GM19099 (cell line): ENCODE data around the gene ARPC4.

Experiments used
- POLR2A ChIP-seq: IDR thresholded peaks from 3 replicates; pipeline ENCODE4 v1.6.1; 2011; ENCODE audit warnings: low read depth; ENCODE audit not compliant: insufficient read length; ENCODE audit errors: extremely low read depth

ARPC4 gene

GRCh38 chr3:9792405-9793160 is at the start of gene ARPC4, which contains the start of gene TADA3:
ARPC4 (plus strand) TSS chr3:9793082; CDS start chr3:9793122, 40 bp downstream.
TADA3 (minus strand) TSS chr3:9792473; CDS start chr3:9791466, 1,007 bp downstream.
- TF ChIP-seq POLR2A = peak; percentile 91

DNA sequence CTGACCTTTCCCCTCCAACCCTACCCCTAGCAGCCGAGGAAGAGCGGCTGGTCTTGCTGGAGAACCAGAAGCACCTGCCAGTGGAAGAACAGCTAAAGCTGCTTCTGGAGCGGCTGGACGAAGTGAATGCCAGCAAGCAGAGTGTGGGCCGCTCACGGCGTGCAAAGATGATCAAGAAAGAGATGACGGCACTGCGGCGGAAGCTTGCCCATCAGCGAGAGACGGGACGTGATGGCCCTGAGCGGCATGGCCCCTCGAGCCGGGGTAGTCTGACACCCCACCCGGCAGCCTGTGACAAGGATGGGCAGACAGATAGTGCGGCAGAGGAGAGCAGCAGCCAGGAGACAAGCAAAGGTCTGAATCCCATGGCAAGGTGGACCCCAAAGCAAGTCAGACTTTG is 49.3 kb upstream of the ARPC4 start:
- no peak for TF ChIP-seq POLR2A

DNA sequence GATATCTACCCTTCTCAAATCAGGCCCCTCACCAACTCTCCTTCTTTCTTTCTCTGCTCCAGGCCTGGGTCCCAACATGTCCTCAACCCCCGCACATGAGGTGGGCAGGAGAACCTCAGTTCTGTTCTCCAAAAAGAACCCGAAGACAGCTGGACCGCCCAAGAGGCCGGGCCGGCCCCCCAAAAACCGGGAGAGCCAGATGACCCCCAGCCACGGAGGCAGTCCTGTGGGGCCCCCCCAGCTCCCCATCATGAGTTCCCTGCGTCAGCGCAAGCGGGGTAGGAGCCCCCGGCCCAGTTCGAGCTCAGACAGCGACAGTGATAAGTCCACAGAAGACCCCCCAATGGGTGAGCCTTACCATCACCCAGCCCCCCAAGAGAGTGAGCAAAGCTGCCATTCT is 48.7 kb upstream of the ARPC4 start:
- TF ChIP-seq POLR2A = no peak

- no peak for TF ChIP-seq POLR2A
Observed at GRCh38 chr3:9745521-9745920, 47.4 kb upstream of the ARPC4 start.

- TF ChIP-seq POLR2A = no peak
Observed at GRCh38 chr3:9746330-9746729, 46.6 kb upstream of the ARPC4 start.

GRCh38 chr3:9747267-9747666 is 45.6 kb upstream of the ARPC4 start:
- TF ChIP-seq POLR2A = no peak

DNA sequence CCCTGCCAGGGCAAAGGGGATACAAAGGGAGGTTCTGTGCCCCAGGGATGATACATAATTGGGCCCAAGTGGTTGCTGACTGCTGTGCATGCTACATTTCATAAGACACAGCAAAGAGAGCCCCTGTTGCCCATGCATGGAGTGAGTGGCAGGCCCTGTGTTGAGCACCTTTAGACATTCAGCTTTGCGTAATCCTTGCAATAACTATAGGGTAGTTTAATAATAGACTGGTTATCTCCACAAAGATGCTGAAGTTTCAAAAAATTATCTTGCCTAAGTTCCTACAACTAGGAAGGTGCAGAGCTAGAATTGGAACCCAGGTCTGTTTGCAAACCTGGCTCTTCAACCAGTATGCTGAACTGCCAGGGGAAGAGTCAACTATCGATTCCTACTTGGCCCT is 44.9 kb upstream of the ARPC4 start:
- TF ChIP-seq POLR2A = no peak

GRCh38 chr3:9749296-9749644 is 43.6 kb upstream of the ARPC4 start:
- no peak for TF ChIP-seq POLR2A

- TF ChIP-seq POLR2A = peak; percentile 70
Observed at GRCh38 chr3:9749645-9750555, 43.0 kb upstream of the ARPC4 start, which contains the start of gene OGG1. OGG1 (plus strand) TSS chr3:9749952; CDS start chr3:9750287, 335 bp downstream.

DNA sequence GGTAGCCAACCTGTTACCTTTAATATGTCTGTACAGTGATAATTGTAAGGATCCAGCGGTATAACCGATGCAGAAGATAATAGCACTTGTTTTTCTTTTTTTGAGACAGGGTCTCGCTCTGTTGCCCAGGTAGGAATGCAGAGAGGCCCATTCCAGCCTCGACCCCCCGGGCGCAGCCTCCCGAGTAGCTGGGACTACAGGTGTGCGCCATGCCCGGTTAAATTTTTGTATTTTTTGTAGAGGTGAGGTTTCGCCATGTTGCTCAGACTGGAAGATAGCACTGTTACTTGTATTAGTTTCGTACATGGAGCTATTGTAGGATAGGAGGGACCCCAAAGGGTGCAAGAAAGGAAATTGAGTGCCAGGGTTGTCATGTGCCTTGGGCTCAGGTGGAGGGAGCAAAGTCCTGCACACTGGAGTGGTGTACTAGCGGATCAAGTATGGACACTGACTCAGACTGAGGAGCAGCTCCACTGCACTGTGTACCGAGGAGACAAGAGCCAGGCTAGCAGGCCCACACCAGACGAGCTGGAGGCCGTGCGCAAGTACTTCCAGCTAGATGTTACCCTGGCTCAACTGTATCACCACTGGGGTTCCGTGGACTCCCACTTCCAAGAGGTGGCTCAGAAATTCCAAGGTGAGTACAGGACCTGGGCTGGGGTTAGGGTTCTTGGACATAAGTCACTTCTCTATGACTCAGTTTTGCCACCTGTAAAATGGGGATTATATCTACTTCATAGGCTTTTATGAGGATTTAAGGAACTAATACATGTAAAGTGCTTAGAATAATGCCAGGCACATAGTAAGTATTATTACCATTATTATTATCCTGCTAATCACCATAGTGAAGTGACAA is 42.1 kb upstream of the ARPC4 start:
- TF ChIP-seq POLR2A = no peak

DNA sequence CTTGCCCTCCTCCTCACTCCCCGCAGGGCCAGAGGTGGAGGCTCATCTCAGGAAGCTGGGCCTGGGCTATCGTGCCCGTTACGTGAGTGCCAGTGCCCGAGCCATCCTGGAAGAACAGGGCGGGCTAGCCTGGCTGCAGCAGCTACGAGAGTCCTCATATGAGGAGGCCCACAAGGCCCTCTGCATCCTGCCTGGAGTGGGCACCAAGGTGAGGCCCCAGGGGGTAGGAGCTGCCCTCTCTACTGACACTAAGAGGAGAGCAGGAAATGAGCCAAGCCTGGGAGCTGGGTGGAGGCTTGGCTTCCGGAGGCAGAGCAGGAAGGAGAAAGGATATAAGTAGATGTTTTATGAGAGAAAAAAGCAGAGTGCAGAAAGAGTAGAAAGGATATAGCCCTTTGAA is 38.2 kb upstream of the ARPC4 start:
- no peak for TF ChIP-seq POLR2A

- no peak for TF ChIP-seq POLR2A
Observed at GRCh38 chr3:9757427-9757826, 35.5 kb upstream of the ARPC4 start.

GRCh38 chr3:9760779-9761505 is 31.9 kb upstream of the ARPC4 start:
- TF ChIP-seq POLR2A = no peak

GRCh38 chr3:9761919-9762318 is 31.0 kb upstream of the ARPC4 start:
- no peak for TF ChIP-seq POLR2A

DNA sequence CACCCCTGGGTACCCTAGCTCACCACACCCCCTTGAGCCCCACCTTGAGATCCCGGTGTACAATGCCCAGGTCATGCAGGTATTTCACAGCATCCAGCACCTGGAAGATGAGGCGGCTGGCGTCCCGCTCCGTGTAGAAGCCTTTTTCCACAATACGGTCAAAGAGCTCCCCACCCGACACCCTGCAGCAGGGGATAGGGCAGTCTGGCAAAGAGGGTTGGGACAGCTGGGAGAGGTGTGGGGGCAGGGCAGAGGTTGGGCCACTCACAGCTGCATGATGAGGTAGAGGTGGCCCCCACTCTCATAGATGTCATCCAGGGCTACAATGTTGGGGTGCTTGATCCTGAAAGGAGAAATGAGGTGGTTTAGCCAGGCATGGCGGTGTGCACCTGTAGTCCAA is 30.0 kb upstream of the ARPC4 start:
- TF ChIP-seq POLR2A = no peak

DNA sequence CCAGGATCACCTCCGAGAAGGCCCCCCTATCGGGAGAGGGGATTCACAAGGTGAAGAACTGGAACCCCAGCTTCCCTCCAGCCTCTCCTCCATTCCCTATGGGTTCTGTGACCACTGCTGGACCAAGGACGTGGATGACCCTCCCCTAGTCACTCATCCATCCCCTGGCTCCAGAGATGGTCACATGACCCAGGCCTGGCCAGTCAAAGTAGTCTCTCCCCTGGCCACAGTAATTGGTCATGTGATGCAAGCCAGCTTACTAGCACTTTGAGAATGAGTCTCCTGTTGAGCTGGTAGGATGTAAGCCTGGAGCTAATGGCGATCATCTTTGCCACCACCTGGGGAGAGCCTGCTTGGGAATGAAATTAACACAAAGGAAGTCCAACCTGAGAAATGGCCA is 27.0 kb upstream of the ARPC4 start:
- no peak for TF ChIP-seq POLR2A
